RWPE2 (cell line): ENCODE results near the gene BCAN.

Source experiments
- ATAC-seq: fragments of 200-7000 bp; cut with Tn5 transposase; 3 replicates; pipeline ENCODE4 v1.9.1; 2021; ENCODE audit warnings: low read depth
- DNase-seq: peaks from one replicate; pipeline ENCODE4 v3.0.0-alpha.2; 2020; ENCODE audit warnings: low spot score
- H3K27ac ChIP-seq: fragments of 450-650 bp; 2 replicates; pipeline ENCODE4 v1.5.1; 2017; ENCODE audit warnings: mild to moderate bottlenecking; ENCODE audit not compliant: poor library complexity, severe bottlenecking
- H3K27me3 ChIP-seq: fragments of 250-450 bp; sonication (Bioruptor Pico); 2 replicates; pipeline ENCODE4 v1.5.1; 2021; ENCODE audit warnings: mild to moderate bottlenecking, moderate library complexity; ENCODE audit not compliant: insufficient read depth, poor library complexity, severe bottlenecking
- H3K36me3 ChIP-seq: fragments of 250-450 bp; sonication (Bioruptor Pico); 2 replicates; pipeline ENCODE4 v1.5.1; 2020; ENCODE audit warnings: low read depth, mild to moderate bottlenecking, moderate library complexity
- H3K4me1 ChIP-seq: fragments of 250-450 bp; sonication (Bioruptor Pico); 2 replicates; pipeline ENCODE4 v1.5.1; 2021; ENCODE audit warnings: mild to moderate bottlenecking, moderate library complexity; ENCODE audit not compliant: insufficient read depth, poor library complexity, severe bottlenecking
- H3K4me3 ChIP-seq: fragments of 250-450 bp; sonication (Bioruptor Pico); 2 replicates; pipeline ENCODE4 v1.5.1; 2021; ENCODE audit warnings: mild to moderate bottlenecking, moderate library complexity; ENCODE audit not compliant: severe bottlenecking
- H3K9me3 ChIP-seq: fragments of 250-450 bp; sonication (Bioruptor Pico); 2 replicates; pipeline ENCODE4 v1.5.1; 2021; ENCODE audit warnings: mild to moderate bottlenecking, moderate library complexity; ENCODE audit not compliant: severe bottlenecking
- TF ChIP-seq, protein P1 (sequence below): fragments of 450-650 bp; IDR thresholded peaks from one replicate; pipeline ENCODE4 v1.5.1; 2017; ENCODE audit warnings: mild to moderate bottlenecking, moderate library complexity; ENCODE audit not compliant: poor library complexity, severe bottlenecking

BCAN gene

DNA sequence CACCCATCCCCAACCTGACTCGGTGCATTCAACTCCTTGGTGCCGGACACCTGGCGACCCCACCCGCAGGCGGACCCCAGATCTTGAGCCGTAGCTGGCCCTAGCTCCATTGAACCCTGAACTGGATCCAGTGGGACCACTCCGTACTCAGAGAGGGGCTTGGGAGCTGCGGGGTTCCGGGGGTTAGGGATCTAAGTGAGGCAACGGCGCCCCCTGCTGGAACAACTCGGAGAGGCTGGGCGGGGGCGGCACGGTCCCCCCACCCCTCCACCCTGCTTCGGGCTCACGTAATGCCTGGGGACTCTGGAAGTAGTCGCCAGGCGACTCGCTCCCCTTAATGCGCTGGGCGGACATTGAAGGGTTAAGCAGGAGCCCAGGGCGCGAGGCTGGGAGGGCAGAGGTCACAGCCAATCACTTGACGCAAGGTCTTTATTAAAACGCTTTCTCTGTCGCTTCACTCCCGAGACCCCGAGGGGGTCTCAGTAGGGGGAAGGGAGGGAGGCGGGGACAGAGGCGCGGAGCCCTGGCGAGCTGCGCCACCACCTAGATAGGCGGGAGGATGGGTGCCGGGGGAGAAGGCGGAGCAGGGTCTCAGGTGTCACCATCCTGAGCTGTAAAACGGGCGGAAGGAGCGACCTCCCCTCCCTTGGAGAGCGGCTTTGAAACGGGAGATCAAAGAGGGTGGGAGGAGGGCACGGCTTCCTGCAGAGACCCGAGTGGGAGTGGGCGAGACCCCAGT, 64.2 kb downstream of the BCAN start:
- DNase-seq (no peak), ATAC-seq (no peak)
- TF ChIP-seq, protein P1, sequence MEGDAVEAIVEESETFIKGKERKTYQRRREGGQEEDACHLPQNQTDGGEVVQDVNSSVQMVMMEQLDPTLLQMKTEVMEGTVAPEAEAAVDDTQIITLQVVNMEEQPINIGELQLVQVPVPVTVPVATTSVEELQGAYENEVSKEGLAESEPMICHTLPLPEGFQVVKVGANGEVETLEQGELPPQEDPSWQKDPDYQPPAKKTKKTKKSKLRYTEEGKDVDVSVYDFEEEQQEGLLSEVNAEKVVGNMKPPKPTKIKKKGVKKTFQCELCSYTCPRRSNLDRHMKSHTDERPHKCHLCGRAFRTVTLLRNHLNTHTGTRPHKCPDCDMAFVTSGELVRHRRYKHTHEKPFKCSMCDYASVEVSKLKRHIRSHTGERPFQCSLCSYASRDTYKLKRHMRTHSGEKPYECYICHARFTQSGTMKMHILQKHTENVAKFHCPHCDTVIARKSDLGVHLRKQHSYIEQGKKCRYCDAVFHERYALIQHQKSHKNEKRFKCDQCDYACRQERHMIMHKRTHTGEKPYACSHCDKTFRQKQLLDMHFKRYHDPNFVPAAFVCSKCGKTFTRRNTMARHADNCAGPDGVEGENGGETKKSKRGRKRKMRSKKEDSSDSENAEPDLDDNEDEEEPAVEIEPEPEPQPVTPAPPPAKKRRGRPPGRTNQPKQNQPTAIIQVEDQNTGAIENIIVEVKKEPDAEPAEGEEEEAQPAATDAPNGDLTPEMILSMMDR: peak; percentile 87
- no peak overlapping the region for H3K27ac ChIP-seq
- peaks cover 45% of the 10 kb centered on the region for H3K4me1 ChIP-seq
- H3K36me3 ChIP-seq: no peaks in the 10 kb centered on the region
- no peaks in the 10 kb centered on the region for H3K9me3 ChIP-seq
- peak overlapping the region; percentile 13 for H3K4me3 ChIP-seq
- no peaks in the 10 kb centered on the region for H3K27me3 ChIP-seq

DNA sequence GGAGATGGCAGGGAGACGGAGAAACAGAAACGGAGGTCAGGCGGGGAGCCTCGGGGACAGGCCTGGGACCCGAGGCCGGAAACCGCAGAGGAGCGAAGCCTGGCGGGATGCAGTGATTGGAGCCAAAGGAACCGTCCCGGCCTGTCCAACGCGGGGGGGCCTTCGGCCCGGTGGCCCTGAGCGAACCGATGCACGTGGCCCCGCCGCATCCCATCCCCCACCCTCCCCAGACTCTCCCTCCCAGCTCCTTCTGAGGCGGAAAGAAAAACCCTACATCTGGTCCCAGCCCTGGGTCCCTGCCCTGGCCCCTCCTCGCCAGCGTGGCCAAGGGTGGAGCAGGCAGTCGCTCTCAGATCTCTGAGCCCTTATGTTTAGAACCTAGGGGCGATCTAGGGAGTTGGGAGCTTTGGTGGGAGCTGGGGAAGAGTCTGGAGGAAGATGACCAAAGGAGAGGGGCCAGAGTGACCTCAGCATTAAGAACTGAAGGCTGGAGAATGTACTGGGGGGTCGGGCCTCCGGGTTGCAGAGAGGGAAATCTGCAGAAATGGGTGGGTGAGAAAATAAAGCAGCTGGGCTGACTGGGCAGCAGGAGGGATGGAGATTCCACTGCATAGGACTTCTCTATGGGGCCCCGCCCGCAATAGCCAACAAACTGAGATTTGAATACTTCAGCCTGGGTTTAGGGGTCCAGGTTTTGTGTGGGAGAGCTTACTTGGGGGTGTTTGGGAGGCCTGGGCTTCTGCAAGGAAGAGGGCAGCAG, 64.9 kb downstream of the BCAN start:
- H3K27me3 ChIP-seq: no peaks in the 10 kb centered on the region
- TF ChIP-seq, protein P1: no peak
- H3K4me3 ChIP-seq: no peak overlapping the region
- ATAC-seq: no peak
- no peaks in the 10 kb centered on the region for H3K9me3 ChIP-seq
- no peaks in the 10 kb centered on the region for H3K36me3 ChIP-seq
- DNase-seq: no peak
- peaks cover 45% of the 10 kb centered on the region for H3K4me1 ChIP-seq
- no peak overlapping the region for H3K27ac ChIP-seq

DNA sequence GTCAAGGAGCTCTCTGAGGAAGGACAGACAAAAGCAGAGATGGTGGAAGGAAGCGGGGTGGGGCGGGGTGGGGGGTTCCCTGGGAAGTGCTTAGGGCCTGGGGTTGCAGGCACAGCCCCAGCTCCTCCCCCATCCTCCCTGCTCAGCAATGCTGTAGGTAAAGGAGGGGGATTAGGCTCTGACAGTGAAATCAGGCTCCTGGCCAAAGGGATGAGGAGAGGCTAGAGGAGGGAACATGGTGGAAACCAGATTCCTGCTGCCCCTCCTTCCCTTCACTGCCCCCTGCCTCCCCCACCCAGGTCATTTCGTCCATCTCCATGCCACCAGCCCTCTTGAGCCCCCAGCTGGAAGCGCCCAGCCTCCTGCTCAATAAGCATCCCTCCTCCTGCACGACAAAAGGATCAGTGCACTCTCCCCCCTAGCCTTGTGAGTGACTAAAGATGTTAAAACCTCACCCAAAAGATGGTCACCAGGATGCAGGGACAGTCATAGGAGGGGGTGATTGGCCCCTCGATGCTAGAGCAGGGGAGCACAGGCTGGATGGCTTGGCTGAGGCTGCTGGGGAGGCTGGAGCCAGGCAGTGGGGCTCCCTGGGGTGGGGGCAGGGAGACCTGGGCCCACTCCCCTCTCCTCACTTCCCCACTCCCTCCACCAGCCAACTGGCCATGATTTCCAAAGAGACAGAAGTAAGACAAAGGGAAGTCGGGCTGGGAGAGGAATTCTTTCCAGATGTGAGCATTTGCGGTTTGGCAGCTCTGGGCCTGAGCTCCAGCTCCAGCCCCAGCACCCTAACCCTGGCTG, 65.7 kb downstream of the BCAN start:
- Histone ChIP-seq H3K27ac (no peak overlapping the region), H3K4me3 (no peak overlapping the region), H3K9me3 (no peaks in the 10 kb centered on the region), H3K4me1 (peaks cover 51% of the 10 kb centered on the region), H3K27me3 (no peaks in the 10 kb centered on the region), H3K36me3 (no peaks in the 10 kb centered on the region)
- TF ChIP-seq, protein P1: no peak
- DNase-seq: no peak
- no peak for ATAC-seq

DNA sequence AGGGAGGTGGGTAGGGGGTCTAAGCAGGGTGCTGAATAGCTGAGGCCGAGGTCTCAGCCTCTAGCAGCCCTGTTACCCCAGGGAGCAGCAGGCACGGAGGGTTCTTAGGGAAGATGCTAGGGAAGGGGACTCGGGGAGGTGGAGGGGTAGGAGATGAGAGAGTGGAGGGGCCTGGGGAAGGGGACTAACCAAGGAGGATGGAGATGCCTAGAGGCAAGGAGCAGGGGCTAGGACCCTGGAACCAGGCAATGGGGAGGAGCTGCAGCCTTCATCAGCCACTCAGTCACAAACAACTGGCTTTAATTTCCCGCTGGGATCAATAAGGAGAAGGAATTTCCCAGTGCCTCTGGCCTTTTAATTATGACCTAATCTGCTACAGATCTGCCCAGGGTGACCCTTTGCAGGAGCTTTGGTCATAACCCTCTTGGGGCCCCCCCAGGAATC, 66.3 kb downstream of the BCAN start:
- ATAC-seq (no peak), DNase-seq (no peak)
- no peaks in the 10 kb centered on the region for H3K9me3 ChIP-seq
- no peaks in the 10 kb centered on the region for H3K27me3 ChIP-seq
- no peak overlapping the region for H3K27ac ChIP-seq
- TF ChIP-seq, protein P1: no peak
- no peak overlapping the region for H3K4me3 ChIP-seq
- no peaks in the 10 kb centered on the region for H3K36me3 ChIP-seq
- peaks cover 55% of the 10 kb centered on the region for H3K4me1 ChIP-seq
